Suprapubic skin (tissue), 4 donors: Measurements from ENCODE around the gene NATD1. TPM values are rescaled to one million over a fixed set of nuclear protein-coding genes. Genes with fewer than 3 reads are reported as not detected.

ENCODE experiments used
- DNase-seq, 2 donors: peaks; one replicate each; pipeline ENCODE4 v3.0.0-alpha.2; 2019; ENCODE audit warnings: low spot score in 2 of 2
- H3K27ac ChIP-seq: fragments of 200-600 bp; sonication (generic); one replicate; pipeline ENCODE4 v1.5.1; 2019
- H3K27me3 ChIP-seq: fragments of 200-600 bp; sonication (generic); one replicate; pipeline ENCODE4 v1.5.1; 2019
- H3K36me3 ChIP-seq: fragments of 200-600 bp; sonication (generic); one replicate; pipeline ENCODE4 v1.5.1; 2019
- H3K4me1 ChIP-seq: fragments of 200-600 bp; sonication (generic); one replicate; pipeline ENCODE4 v1.5.1; 2019
- H3K4me3 ChIP-seq: fragments of 200-600 bp; sonication (generic); one replicate; pipeline ENCODE4 v1.5.1; 2019; ENCODE audit warnings: mild to moderate bottlenecking
- H3K9me3 ChIP-seq: fragments of 200-600 bp; sonication (generic); one replicate; pipeline ENCODE4 v1.5.1; 2019
- CTCF ChIP-seq, 2 donors: fragments of 200-600 bp in 1 of 2; fragments of 450-650 bp in 1 of 2; sonication (generic) in 1 of 2; IDR thresholded peaks; one replicate each; pipeline ENCODE4 v1.5.1; 2016 to 2019; ENCODE audit warnings: antibody characterized with exemption in 2 of 2, mild to moderate bottlenecking in 1 of 2, moderate library complexity in 1 of 2
- EP300 ChIP-seq: sonication (generic); formaldehyde crosslinking; IDR thresholded peaks from one replicate; pipeline ENCODE4 v1.6.1; 2017; ENCODE audit warnings: antibody characterized with exemption
- POLR2A ChIP-seq, 2 donors: fragments of 450-650 bp; IDR thresholded peaks; one replicate each; pipeline ENCODE4 v1.6.1; 2017; ENCODE audit warnings: antibody characterized with exemption in 2 of 2, mild to moderate bottlenecking in 2 of 2, moderate library complexity in 2 of 2
- POLR2AphosphoS5 ChIP-seq, 3 donors: sonication (generic); formaldehyde crosslinking; IDR thresholded peaks; one replicate each; pipeline ENCODE4 v1.6.1; 2017; ENCODE audit warnings: antibody characterized with exemption in 3 of 3
- WGBS: methylation state at CpG from one replicate; pipeline ENCODE4 v1.1.5; 2018; 5-methylcytosine and 5-hydroxymethylcytosine counted together
- total RNA-seq, 4 donors: library from RNA; depleted of rRNA; stranded (reverse); fragments of >200 nt; gene quantifications; one replicate each; pipeline ENCODE4 v1.1.0, GENCODE V29; 2016

Gene NATD1
- total RNA-seq, 4 donors from 2014 or later: 11.2 to 21.1 (median 14.6) TPM

- TF ChIP-seq EP300 (no peak), POLR2AphosphoS5 (IDR thresholded peaks at IDR 0.05) (no peak), POLR2A (IDR thresholded peaks at IDR 0.05) (no peak), CTCF (IDR thresholded peaks at IDR 0.05) (no peak)
- DNase-seq: no peak
- Histone ChIP-seq H3K36me3 (peaks cover 18% of the 10 kb centered on the region), H3K9me3 (no peaks in the 10 kb centered on the region), H3K4me3 (no peak overlapping the region), H3K27me3 (no peaks in the 10 kb centered on the region), H3K4me1 (peaks cover 87% of the 10 kb centered on the region), H3K27ac (peak overlapping the region; percentile 50)
- 47% methylated on average over 6 of the region's 15 CpGs for WGBS
Observed at GRCh38 chr17:21200590-21201297, 52.5 kb downstream of the NATD1 start.

GRCh38 chr17:21199856-21200255, 53.4 kb downstream of the NATD1 start:
- H3K36me3 ChIP-seq: peaks cover 18% of the 10 kb centered on the region
- 82% methylated on average over 10 of the region's 10 CpGs for WGBS

GRCh38 chr17:21199311-21199710, 53.9 kb downstream of the NATD1 start:
- WGBS: 37% methylated on average over 9 of the region's 9 CpGs
- Histone ChIP-seq H3K27me3 (no peaks in the 10 kb centered on the region), H3K4me3 (no peak overlapping the region), H3K36me3 (peaks cover 18% of the 10 kb centered on the region), H3K9me3 (no peaks in the 10 kb centered on the region), H3K27ac (no peak overlapping the region), H3K4me1 (peaks cover 92% of the 10 kb centered on the region)
- no peak for DNase-seq
- no peak for TF ChIP-seq POLR2AphosphoS5 (IDR thresholded peaks at IDR 0.05)
- no peak for TF ChIP-seq POLR2A (IDR thresholded peaks at IDR 0.05)
- no peak for TF ChIP-seq EP300
- TF ChIP-seq CTCF (IDR thresholded peaks at IDR 0.05): no peak

More at GRCh38 chr17:21199856-21200255, 53.4 kb downstream of the NATD1 start:
- Histone ChIP-seq H3K27ac (peak overlapping the region; percentile 50), H3K4me1 (peaks cover 91% of the 10 kb centered on the region), H3K27me3 (no peaks in the 10 kb centered on the region), H3K4me3 (no peak overlapping the region), H3K9me3 (no peaks in the 10 kb centered on the region)
- TF ChIP-seq POLR2A (IDR thresholded peaks at IDR 0.05) (no peak), CTCF (IDR thresholded peaks at IDR 0.05) (no peak), POLR2AphosphoS5 (IDR thresholded peaks at IDR 0.05) (no peak), EP300 (no peak)
- DNase-seq: no peak

- 95% methylated on average over 20 of the region's 20 CpGs for WGBS
Observed at GRCh38 chr17:21198411-21198810, 54.8 kb downstream of the NATD1 start.

More at GRCh38 chr17:21198411-21198810, 54.8 kb downstream of the NATD1 start:
- H3K27me3 ChIP-seq: no peaks in the 10 kb centered on the region
- DNase-seq: no peak
- TF ChIP-seq POLR2A (IDR thresholded peaks at IDR 0.05): no peak
- TF ChIP-seq CTCF (IDR thresholded peaks at IDR 0.05): no peak
- TF ChIP-seq POLR2AphosphoS5 (IDR thresholded peaks at IDR 0.05): no peak
- no peak for TF ChIP-seq EP300
- no peak overlapping the region for H3K4me3 ChIP-seq
- no peaks in the 10 kb centered on the region for H3K9me3 ChIP-seq
- no peak overlapping the region for H3K27ac ChIP-seq
- peaks cover 18% of the 10 kb centered on the region for H3K36me3 ChIP-seq
- peaks cover 97% of the 10 kb centered on the region for H3K4me1 ChIP-seq
